NCI-H345 treated with DMSO at 0.1 percent for 48 hours (cell line): ENCODE results near the gene PNPLA2.

Experiments
- DNase-seq: peaks from one replicate; lab custom pipeline; 2025; ENCODE audit not compliant: unreplicated experiment; lab: John Stamatoyannopoulos, UW

PNPLA2 gene

DNA sequence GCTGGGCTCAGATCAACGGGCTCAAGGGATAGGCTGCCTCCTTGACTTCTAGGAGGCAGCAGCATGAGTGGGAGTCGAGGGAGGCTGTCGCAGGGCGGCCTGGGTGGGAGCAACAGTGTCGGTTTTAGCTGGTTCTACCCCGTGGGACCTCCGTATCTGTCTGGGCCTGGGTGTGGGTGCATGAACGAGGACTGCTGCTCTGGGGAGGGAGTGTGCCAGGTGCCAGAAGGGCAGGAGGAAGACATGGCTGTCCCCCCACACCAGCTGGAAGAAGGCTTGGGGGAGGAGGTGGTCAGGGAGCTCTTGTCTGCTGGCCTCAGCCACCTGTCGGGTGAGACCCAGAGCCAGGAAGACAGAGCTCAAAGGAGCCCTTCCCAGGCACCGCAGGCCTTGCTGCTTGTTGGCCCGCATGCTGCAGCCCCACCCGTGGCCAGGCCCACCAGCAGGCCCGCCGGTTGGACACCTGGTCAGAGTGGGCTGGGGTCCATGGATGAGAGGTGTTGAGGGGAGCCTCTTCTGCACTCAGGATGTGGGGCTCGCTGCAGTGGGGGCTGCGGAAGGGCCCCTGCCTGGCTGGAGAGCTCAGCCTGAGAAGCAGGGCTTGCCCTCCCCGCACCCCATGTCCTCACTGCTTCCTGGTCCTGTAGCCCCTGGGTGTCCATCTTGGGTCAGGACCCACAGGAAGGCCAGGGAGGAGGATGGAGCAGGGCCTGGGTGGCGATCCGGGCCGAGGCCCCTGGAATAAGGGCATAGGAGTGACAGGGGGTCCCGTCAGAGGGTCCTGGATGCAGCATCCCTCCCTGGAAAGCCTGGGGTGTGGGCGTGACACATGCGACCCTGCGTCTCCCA is 32.3 kb upstream of the PNPLA2 start:
- no peak for DNase-seq

- no peak for DNase-seq
These were observed 31.5 kb upstream of the PNPLA2 start for GRCh38 chr11:787084-787675.

DNA sequence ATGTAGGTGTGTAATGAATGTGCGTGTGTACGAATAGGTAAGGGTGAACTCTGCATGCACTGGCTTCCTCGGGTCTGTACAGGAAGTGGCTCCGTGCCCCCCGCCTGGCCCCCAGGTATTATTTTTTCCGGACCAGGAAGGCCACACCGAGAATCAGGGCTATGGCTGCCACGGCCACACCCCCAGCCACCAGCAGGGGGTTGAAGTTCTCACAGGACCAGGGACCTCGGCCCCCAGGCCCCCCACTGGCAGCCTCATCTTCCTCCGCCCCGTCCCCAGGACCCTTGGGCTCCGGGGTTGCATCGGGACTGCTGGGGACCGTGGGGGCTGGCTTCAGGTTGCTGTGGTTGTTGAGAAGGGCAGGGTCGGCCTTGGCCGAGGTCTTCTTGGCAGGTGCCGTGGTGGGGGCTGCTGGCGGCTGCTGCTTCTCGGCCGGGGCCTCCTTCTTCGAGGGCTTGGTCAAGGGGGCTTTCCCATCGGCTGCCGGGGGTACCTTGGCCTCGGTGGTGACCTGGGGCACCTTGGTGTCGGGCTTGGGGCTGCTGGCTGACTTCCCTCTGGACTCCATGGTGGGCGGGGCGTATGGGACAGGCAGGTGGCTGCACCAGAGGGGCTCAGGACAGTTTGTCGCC is 30.6 kb upstream of the PNPLA2 start:
- DNase-seq, result no peak

DNA sequence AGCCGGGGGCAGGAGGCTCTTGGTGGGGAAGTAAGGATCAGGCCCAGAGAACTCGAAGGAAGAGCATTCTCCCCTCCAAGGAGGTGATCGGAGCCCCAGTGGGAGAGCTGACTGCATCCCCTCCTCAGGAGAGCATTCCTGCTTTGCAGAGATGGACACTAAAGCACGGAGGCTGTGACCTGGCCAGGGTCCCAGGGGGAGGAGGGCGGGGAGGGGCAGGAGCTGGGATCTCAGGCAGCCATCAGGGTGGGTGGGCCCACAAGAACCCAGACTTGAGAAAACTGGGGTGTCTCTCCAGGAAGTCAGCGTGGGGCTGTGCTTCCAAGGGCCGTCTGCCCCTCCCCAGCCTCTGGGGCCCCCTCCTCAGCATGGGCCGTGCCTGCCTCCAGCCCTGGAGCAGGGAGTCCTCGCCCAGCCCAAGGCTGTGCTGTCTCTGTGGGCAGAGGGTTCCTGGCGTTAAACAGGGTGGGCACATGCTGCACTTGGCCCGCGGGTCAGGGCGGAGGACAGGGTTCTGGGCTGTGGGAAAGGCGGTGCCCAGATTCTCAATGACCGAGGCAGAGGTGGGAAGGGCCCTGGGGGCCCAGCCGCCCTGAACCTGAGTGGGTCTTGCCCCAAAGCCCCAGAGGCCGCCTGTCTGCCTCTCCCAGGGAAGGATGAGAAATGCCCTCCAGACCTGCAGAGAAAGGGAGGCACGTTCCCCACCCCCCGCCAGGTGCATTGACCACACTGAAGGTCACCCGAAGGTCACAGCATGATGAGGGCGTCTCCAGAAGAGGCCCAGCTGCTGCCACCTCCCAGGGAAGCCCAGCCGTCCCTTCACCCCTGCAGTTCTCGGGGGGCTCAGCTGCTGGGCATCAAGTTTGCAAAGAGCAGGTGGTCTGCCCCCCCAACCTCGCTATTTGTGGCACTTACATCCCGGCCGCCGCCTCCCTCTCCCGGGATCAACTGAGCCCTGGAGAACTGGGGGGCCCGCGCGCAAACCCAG is 29.5 kb upstream of the PNPLA2 start:
- no peak for DNase-seq

DNA sequence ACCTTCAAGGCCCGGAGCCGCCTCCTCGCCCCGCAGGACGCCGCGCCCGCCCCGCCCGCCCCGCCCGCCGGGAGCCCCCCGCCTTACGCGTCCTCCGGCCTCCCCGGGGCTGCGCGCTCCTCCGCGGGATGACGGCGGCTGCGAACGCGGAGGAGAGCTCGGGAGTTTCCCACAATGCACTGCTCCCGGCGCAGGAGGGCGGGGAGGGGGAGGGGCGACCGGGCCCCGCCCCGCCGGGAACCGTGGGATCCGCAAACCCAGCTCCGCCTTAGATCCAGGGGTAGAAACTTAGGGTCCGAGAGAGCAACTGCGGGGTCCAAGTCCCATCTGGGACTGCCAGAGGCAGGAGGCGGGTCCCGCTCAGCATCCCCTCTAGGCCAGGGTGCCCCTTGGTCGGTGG is 28.8 kb upstream of the PNPLA2 start, which contains the start of gene CEND1:
TSS of gene CEND1 (minus strand) at position 148 of the 400 bp plus-strand sequence. CDS start 1,514 bp downstream, outside the sequence.
- DNase-seq, result peak; percentile 29

- DNase-seq, result no peak
These were observed 27.8 kb upstream of the PNPLA2 start for GRCh38 chr11:790721-791564.

GRCh38 chr11:791658-792534 is 26.8 kb upstream of the PNPLA2 start:
- DNase-seq, result no peak

GRCh38 chr11:792535-792821 is 26.2 kb upstream of the PNPLA2 start:
- no peak for DNase-seq

DNA sequence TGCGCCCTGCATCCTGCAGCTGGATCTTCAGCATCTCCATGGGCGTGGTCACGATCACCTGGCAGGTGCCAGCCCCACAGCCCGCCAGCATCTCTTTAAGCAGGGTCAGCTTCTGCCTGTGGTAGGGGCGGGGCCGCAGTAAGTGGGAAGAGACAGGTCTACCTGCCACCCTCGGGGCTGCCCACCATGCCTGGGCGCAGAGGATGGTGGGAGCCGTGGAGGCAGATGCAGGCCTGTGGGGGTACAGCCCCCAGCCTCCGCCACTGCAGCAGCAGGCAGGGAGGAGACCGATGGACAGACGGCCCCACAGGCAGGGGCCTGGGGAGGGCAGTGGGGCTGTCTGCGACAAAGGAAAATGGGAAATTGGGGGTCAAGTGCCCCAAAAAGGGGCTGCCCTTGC is 25.8 kb upstream of the PNPLA2 start:
- DNase-seq, result no peak

GRCh38 chr11:793556-793955 is 25.2 kb upstream of the PNPLA2 start:
- no peak for DNase-seq

DNA sequence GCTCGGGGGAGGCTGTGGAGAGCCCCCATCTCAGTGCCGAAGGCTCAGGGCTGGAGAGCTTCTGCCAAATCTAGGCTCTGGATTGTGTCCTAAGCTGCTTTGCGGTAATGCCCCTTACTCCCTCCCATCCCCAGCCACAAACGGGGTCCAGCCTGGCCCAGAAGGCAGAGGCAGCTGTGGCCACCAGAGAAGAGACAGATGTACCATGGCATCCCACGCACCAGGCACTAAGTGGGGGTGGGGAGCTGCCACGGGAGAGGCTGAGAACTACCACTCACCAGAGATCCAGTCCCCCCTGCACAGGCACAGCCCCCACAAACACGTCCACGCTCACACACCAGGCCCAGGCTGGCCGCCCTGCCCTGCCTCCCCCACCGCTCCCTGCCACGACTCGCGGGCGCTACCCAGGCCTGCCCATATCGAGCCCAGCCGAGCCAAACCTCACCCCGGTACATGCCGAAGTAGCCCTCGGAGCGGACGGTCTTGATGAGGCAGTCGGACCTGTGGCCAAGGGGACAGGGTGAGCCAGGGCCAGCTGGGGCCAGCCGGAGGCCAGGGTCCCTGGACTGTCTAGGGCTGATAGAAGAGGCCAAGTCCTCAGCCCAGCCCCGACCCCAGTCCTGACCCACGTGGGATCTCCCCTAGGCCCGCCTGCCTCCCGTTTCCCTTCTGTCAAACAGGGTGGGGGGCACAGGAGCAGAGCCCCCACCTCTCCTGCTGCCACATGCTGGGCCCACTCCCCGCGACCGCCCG is 24.5 kb upstream of the PNPLA2 start:
- no peak for DNase-seq

DNA sequence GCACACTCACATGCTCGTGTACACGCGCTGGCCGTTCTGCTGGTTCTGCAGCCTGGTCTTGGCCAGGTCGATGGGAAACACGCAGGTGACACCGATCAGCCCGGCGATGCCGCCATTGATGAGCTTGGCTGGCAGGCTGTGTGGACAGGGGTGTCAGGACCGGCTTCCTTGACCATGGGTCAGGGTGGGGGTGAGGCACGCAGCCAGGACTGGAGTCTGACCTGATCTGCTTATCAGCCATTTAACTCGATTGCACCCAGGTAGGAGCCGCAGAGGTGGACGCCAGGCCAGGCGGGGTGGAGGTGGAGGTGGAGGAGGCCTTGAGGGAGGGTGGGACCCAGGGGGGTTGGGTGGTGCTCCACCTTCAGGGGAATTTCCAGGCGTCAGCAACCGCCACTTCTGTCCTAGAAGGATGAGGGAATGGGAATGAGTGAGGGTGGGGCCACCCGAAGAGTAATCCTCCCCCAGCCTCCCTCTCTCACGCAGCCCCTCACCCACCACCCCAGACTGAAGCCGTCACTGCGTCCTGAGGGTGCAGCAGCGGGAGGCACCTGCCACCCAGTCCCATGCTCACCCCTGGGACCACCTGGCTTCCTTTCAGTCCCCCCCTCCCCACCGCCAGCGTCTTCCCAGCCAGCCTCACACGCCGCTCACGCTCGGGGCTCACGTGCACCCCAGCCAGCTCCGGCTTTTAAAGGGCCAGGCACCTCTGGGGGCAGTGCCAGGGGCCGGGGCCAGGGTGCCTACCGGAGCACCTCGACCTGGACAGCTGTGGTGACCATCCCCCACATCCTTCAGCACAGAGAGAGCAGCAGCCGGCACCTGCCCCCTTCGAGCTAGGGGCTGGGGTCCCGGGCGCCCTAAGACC is 23.7 kb upstream of the PNPLA2 start:
- no peak for DNase-seq

DNA sequence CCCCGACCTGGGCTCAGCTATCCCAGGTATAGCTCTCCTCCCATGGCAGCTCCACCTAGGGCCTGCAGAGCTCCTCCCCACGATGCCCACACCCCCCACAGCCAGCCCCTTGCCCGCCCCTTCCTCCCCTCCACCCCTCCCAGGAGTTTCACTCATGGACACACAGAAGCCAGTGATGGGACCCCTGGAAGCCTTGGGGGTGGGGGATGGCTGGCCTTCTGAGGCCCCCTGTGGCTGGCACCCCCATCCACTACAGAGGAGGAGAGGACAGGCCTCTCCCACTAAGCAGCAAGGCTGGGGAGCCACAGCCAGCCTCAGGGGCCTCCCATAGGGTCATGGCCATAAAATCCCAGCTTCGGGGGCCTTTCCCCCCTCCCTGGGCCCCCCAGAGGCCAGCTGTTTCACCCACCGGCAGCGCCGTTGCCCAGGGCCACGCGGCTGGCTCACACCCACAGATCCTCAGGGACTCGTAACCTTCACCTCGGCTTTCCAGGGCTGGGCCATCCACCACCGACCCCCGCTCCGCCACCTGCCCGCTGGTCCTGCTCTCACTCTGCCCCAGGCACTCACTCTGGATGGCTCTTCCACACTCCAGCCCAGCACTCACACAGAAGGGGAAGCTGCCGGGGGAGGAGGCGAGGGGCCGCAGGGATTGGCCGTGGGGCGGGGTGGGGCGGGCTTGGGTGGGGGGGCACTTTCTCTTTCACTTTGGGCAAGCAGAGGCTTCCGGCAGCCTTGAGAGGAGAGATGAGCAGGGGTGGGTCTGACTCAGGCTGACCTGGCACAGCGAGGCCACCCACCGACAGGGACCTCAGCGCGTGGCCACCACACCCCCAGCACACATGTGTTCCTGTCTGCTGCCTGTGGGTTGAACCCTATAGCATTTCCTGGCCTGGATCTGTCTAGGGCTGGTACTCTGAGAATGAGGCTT is 22.8 kb upstream of the PNPLA2 start:
- no peak for DNase-seq

- DNase-seq, result no peak
These were observed 22.0 kb upstream of the PNPLA2 start for GRCh38 chr11:796565-797295.

DNA sequence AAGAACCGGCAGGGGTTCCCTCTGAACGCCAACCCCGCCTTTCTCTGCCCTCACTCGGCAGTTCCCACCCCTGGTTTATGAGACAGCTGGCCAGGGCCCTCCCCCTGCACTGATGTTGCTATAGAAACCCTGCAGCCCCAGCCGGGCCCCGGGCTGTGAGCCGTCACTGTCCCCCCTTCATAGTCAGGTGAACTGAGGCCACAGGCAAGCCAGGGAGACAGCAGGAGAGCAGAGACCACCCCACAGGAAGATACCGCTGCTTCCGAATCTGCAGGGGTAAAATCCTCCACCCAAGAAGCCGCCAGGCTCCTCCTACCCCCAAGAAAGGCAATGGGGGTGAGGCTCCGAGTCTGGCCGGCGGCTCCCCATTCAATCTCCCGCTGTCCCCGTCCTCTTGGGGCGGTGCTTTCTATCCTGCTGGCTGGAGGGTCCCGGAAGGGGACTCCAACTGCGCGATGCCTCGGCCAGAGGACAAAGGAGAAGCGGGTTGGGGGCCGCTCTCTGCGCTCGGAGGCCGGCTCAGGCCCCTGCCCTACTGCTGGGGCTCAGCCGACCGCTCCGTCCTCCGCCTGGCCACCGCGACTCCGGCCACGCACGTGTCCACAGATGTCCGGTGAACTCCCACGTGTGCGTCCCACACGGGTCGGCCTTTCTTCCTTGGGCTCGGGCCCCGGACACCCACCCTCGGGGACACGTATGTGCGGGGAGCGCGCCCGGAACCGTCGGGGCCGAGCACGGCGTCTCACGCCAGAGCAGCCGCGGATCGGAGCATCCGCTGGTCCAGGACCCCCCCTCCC is 21.2 kb upstream of the PNPLA2 start:
- DNase-seq, result peak; percentile 82
